ENCODE data around the gene XIRP2. TPM values are rescaled to one million over a fixed set of nuclear protein-coding genes. Genes with fewer than 3 reads are reported as not detected.

The XIRP2 gene
- total and polyA plus RNA-seq, 2 of the 13 experiments (the other 11 are each of a cell fraction or from before 2014, with no cell fraction given), result 0.04 to 0.05 TPM

GRCh38 chr2:167292430-167293171 is 404.3 kb downstream of the XIRP2 start, which contains the start of gene B3GALT1 (continued):
- TF ChIP-seq SAFB2 (CRISPR knock-in tag; IDR thresholded peaks at IDR 0.05; ENCODE audit: borderline replicate concordance, low read depth) (0 out of 2 replicates have a peak, but pooled peaks have one; percentile 35), ZNF784 (CRISPR knock-in tag; IDR thresholded peaks at IDR 0.05; ENCODE audit: borderline replicate concordance) (peak; percentile 89; the same call in 1 of the 2 replicates), ZFP36L1 (CRISPR knock-in tag; IDR thresholded peaks at IDR 0.05) (no peak), GABPB1 (CRISPR knock-in tag; IDR thresholded peaks at IDR 0.05) (peak; percentile 89), DMAP1 (CRISPR knock-in tag; IDR thresholded peaks at IDR 0.05) (0 out of 2 replicates have a peak, but pooled peaks have one; percentile 43), MYC (CRISPR knock-in tag; IDR thresholded peaks at IDR 0.05; ENCODE audit: borderline replicate concordance) (0 out of 2 replicates have a peak, but pooled peaks have one; percentile 15), POGZ (CRISPR knock-in tag; IDR thresholded peaks at IDR 0.05) (peak; percentile 66), CCDC6 (CRISPR knock-in tag; IDR thresholded peaks at IDR 0.05) (peak; percentile 71; the same call in 1 of the 2 replicates), EEA1 (CRISPR knock-in tag; IDR thresholded peaks at IDR 0.05; ENCODE audit: borderline replicate concordance) (0 out of 2 replicates have a peak, but pooled peaks have one; percentile 21), ZNF451 (CRISPR knock-in tag; IDR thresholded peaks at IDR 0.05) (0 out of 2 replicates have a peak, but pooled peaks have one; percentile 57), ARID5B (CRISPR knock-in tag; IDR thresholded peaks at IDR 0.05) (peak; percentile 47; the same call in 1 of the 2 replicates), ZBTB7A (CRISPR knock-in tag; IDR thresholded peaks at IDR 0.05) (no peak), ZNF577 (CRISPR knock-in tag; IDR thresholded peaks at IDR 0.05; ENCODE audit: borderline replicate concordance, low read depth) (0 out of 2 replicates have a peak, but pooled peaks have one; percentile 22), CHD2 (IDR thresholded peaks at IDR 0.05; ENCODE audit: low read depth, low read length) (0 out of 2 replicates have a peak, but pooled peaks have one; percentile 32), TEF (CRISPR knock-in tag; IDR thresholded peaks at IDR 0.05) (no peak), MYPOP (CRISPR knock-in tag; IDR thresholded peaks at IDR 0.05) (no peak; the same call in 1 of the 2 replicates), BCL6 (CRISPR knock-in tag; IDR thresholded peaks at IDR 0.05) (peak; percentile 65), ZNF503 (CRISPR knock-in tag; IDR thresholded peaks at IDR 0.05) (no peak), ZNF556 (CRISPR knock-in tag; IDR thresholded peaks at IDR 0.05; ENCODE audit: borderline replicate concordance) (peak; percentile 62; the same call in 1 of the 2 replicates)
